HG02642 (cell line): ENCODE results near the gene AP2B1.

ENCODE experiments used
- ATAC-seq: cut with Tn5 transposase; IDR thresholded peaks from one replicate; pipeline ENCODE4 v1.9.1; 2021; ENCODE audit warnings: mild to moderate bottlenecking; ENCODE audit not compliant: unreplicated experiment, poor library complexity

The AP2B1 gene

GRCh38 chr17:35765086-35765710 lies 178.1 kb downstream of the AP2B1 start:
- no peak for ATAC-seq

GRCh38 chr17:35765756-35766488 lies 178.8 kb downstream of the AP2B1 start:
- no peak for ATAC-seq

- ATAC-seq = no peak
Observed at GRCh38 chr17:35766489-35766877, 179.4 kb downstream of the AP2B1 start.

- no peak for ATAC-seq
Observed at GRCh38 chr17:35766903-35767510, 179.9 kb downstream of the AP2B1 start.

- no peak for ATAC-seq
Observed at GRCh38 chr17:35768797-35769196, 181.7 kb downstream of the AP2B1 start.

- ATAC-seq = no peak
Observed at GRCh38 chr17:35769895-35770486, 182.9 kb downstream of the AP2B1 start.

- no peak for ATAC-seq
Observed at GRCh38 chr17:35773129-35773528, 186.0 kb downstream of the AP2B1 start.

- no peak for ATAC-seq
Observed at GRCh38 chr17:35773679-35774425, 186.7 kb downstream of the AP2B1 start.

- no peak for ATAC-seq
Observed at GRCh38 chr17:35774499-35774898, 187.4 kb downstream of the AP2B1 start.

GRCh38 chr17:35775039-35775438 lies 187.9 kb downstream of the AP2B1 start:
- no peak for ATAC-seq

- ATAC-seq = no peak
Observed at GRCh38 chr17:35775583-35775982, 188.5 kb downstream of the AP2B1 start.
